HepG2 (cell line): ENCODE results near the gene TREX2. TPM values are rescaled to one million over a fixed set of nuclear protein-coding genes. Genes with fewer than 3 reads are reported as not detected.

Experiments used
- ATAC-seq: fragments of 200-7000 bp; cut with Tn5 transposase; 3 replicates; pipeline ENCODE4 v1.9.1; 2020; ENCODE audit warnings: mild to moderate bottlenecking, moderate library complexity
- BruUV-seq: library from RNA; stranded (reverse); fragments of 400-500 nt; replicated peaks from 2 replicates; lab custom pipeline; 2021; lab: Mats Ljungman, UMichigan
- CTCF ChIA-PET: fragments of 300-600 bp; formaldehyde crosslinking; extraction: SDS; loops from one replicate; lab custom pipeline; 2021; ENCODE audit warnings: low total read pairs, inconsistent platforms, low intra/inter-chr PET ratio; lab: Yijun Ruan, JAX
- POLR2A ChIA-PET: fragments of 350-600 bp; sonication (Branson Sonifier 250); formaldehyde crosslinking; loops from one replicate; lab custom pipeline; 2020; ENCODE audit warnings: antibody characterized with exemption, inconsistent platforms; lab: Yijun Ruan, JAX
- DNase-seq: peaks from one replicate; pipeline ENCODE4 v3.0.0-alpha.2; 2015; ENCODE audit warnings: low spot score
- FAIRE-seq: peaks from 3 replicates; lab custom pipeline; 2011; peaks lifted over from hg19 to GRCh38; lab: Jason Lieb, UNC
- H2AFZ ChIP-seq: one replicate; pipeline ENCODE4 v1.6.1; 2011; ENCODE audit warnings: low read length, inconsistent platforms
- H3K27ac ChIP-seq: fragments of 300-600 bp; 3 replicates; pipeline ENCODE4 v1.8.0; 2011; ENCODE audit warnings: mixed run types, mild to moderate bottlenecking, mixed read lengths, low read length, inconsistent platforms; ENCODE audit not compliant: insufficient read depth; ENCODE audit errors: extremely low read length
- H3K27me3 ChIP-seq, 2 experiments: fragments of 200-600 bp in 1 of 2; 2 replicates in 1 of 2; 3 replicates in 1 of 2; pipeline versions ENCODE4 v1.6.0 to v1.8.0; 2011; ENCODE audit warnings: low read length in 2 of 2, mild to moderate bottlenecking in 2 of 2, moderate library complexity in 2 of 2, inconsistent platforms in 1 of 2; ENCODE audit not compliant: insufficient read depth in 2 of 2, control insufficient read depth in 1 of 2
- H3K36me3 ChIP-seq, 2 experiments: fragments of 200-600 bp in 1 of 2; replicated peaks in 1 of 2; 2 replicates in 1 of 2; 3 replicates in 1 of 2; pipeline versions ENCODE4 v1.5.1 to v1.8.0; 2011; ENCODE audit warnings: low read length in 2 of 2, inconsistent platforms in 1 of 2; ENCODE audit not compliant: insufficient read depth in 2 of 2, control insufficient read depth in 1 of 2
- H3K4me1 ChIP-seq: 2 replicates; pipeline ENCODE4 v1.5.1; 2012; ENCODE audit warnings: low read length, inconsistent platforms; ENCODE audit not compliant: insufficient read depth
- H3K4me2 ChIP-seq: 2 replicates; pipeline ENCODE4 v1.6.0; 2011; ENCODE audit warnings: low read depth, low read length, inconsistent platforms
- H3K4me3 ChIP-seq, 3 experiments: fragments of 200-600 bp in 1 of 3; sonication (generic), shearing (Covaris generic) in 1 of 3; replicated peaks in 1 of 3; 2 replicates each; pipeline ENCODE4 v1.5.1; 2011 to 2016; ENCODE audit warnings: low read length in 3 of 3, inconsistent platforms in 2 of 3, low read depth in 2 of 3, mild to moderate bottlenecking in 2 of 3, control low read depth in 1 of 3, mixed read lengths in 1 of 3; ENCODE audit not compliant: insufficient read depth in 1 of 3
- H3K79me2 ChIP-seq: one replicate; pipeline ENCODE4 v1.6.1; 2011; ENCODE audit warnings: low read length, inconsistent platforms; ENCODE audit not compliant: insufficient read depth
- H3K9ac ChIP-seq: 2 replicates; pipeline ENCODE4 v1.6.0; 2011; ENCODE audit warnings: mild to moderate bottlenecking, low read depth, low read length, inconsistent platforms; ENCODE audit not compliant: insufficient read depth
- H3K9me3 ChIP-seq: 2 replicates; pipeline ENCODE4 v1.5.1; 2012; ENCODE audit warnings: mild to moderate bottlenecking, low read length
- H4K20me1 ChIP-seq: 2 replicates; pipeline ENCODE4 v1.6.0; 2011; ENCODE audit warnings: inconsistent platforms, mild to moderate bottlenecking, low read length, moderate library complexity; ENCODE audit not compliant: insufficient read depth
- CREB1 ChIP-seq, 2 experiments: fragments of 450-650 bp in 1 of 2; IDR thresholded peaks; 2 replicates each; pipeline ENCODE4 v1.6.1; 2016 to 2017; ENCODE audit warnings: control low read depth in 1 of 2, mild to moderate bottlenecking in 1 of 2, missing compliant biosample characterization in 1 of 2, missing genetic modification characterization in 1 of 2
- FOXO4 ChIP-seq: sonication (generic); formaldehyde crosslinking; conservative IDR thresholded peaks from 2 replicates; pipeline ENCODE4 v1.8.1; 2023; ENCODE audit warnings: missing genetic modification reagents
- GZF1 ChIP-seq: sonication (generic); formaldehyde crosslinking; IDR thresholded peaks from 2 replicates; pipeline ENCODE4 v1.5.1; 2020; ENCODE audit warnings: mild to moderate bottlenecking, missing genetic modification reagents
- MEIS2 ChIP-seq: sonication (generic); formaldehyde crosslinking; IDR thresholded peaks from 2 replicates; pipeline ENCODE4 v1.9.0; 2021; ENCODE audit warnings: mild to moderate bottlenecking, missing genetic modification reagents
- NBN ChIP-seq: fragments of 450-650 bp; conservative IDR thresholded peaks from 2 replicates; pipeline ENCODE4 v1.6.1; 2017
- SCMH1 ChIP-seq: sonication (generic); formaldehyde crosslinking; IDR thresholded peaks from 2 replicates; pipeline ENCODE4 v1.9.0; 2021; ENCODE audit warnings: missing genetic modification reagents, mild to moderate bottlenecking, borderline replicate concordance
- STAT6 ChIP-seq: sonication (generic); formaldehyde crosslinking; IDR thresholded peaks from 2 replicates; pipeline ENCODE4 v1.4.0; 2020; ENCODE audit warnings: missing genetic modification reagents, mild to moderate bottlenecking, borderline replicate concordance
- TBX3 ChIP-seq: fragments of 450-650 bp; IDR thresholded peaks from 2 replicates; pipeline ENCODE4 v1.6.1; 2017; ENCODE audit warnings: antibody characterized with exemption, mild to moderate bottlenecking, inconsistent platforms, borderline replicate concordance
- USF2 ChIP-seq, 2 experiments: sonication (generic) in 1 of 2; formaldehyde crosslinking in 1 of 2; IDR thresholded peaks; 2 replicates each; pipeline versions ENCODE4 v1.5.1 to v1.6.1; 2011 to 2020; ENCODE audit warnings: borderline replicate concordance in 1 of 2, low read depth in 1 of 2, low read length in 1 of 2, mild to moderate bottlenecking in 1 of 2, missing genetic modification reagents in 1 of 2, moderate library complexity in 1 of 2
- ZBTB4 ChIP-seq: sonication (generic); formaldehyde crosslinking; IDR thresholded peaks from 2 replicates; pipeline ENCODE4 v1.4.0; 2020; ENCODE audit warnings: missing genetic modification reagents, mild to moderate bottlenecking, borderline replicate concordance
- ZKSCAN1 ChIP-seq: fragments of 150-350 bp; IDR thresholded peaks from 2 replicates; pipeline ENCODE4 v1.6.1; 2014; ENCODE audit warnings: low read length
- ZNF432 ChIP-seq: sonication (generic); formaldehyde crosslinking; IDR thresholded peaks from 2 replicates; pipeline ENCODE4 v1.5.0; 2020; ENCODE audit warnings: missing genetic modification reagents, mild to moderate bottlenecking, borderline replicate concordance
- ZNF451 ChIP-seq: sonication (generic); formaldehyde crosslinking; IDR thresholded peaks from 2 replicates; pipeline ENCODE4 v1.5.0; 2020; ENCODE audit warnings: mild to moderate bottlenecking, missing genetic modification reagents
- WGBS: methylation state at CpG from one replicate; pipeline ENCODE4 v1.1.6; 2017; ENCODE audit warnings: low lambda C conversion rate; 5-methylcytosine and 5-hydroxymethylcytosine counted together
- in situ Hi-C: cut with HindIII; loops from 2 replicates; pipeline ENCODE4 v1.10.0; 2017; ENCODE audit warnings: low pct_unique_long_range_greater_than_20kb; ENCODE audit not compliant: extremely low pct_ligation_motif_present
- intact Hi-C: fragments of 100-400 bp; cut with micrococcal nuclease; formaldehyde crosslinking; loops from one replicate; pipeline ENCODE4 v1.10.0; 2022; ENCODE audit not compliant: unreplicated experiment
- polyA plus RNA-seq, 8 experiments: library from polyadenylated mRNA; depleted of rRNA in 3 of 8; stranded (reverse) in 7 of 8; unstranded in 1 of 8; fragments of >200 nt; fragmentation: Illumina TruSeq in 4 of 8; extraction: Trizol in 4 of 8; gene quantifications; 2 replicates each; pipeline versions ENCODE4 v1.2.1 to v1.2.3, GENCODE V29; 2011 to 2016; ENCODE audit warnings: low read depth in 4 of 8, missing spikeins in 1 of 8, mixed read lengths in 1 of 8; ENCODE audit not compliant: insufficient read depth in 1 of 8
- total RNA-seq, 5 experiments: library from RNA; depleted of rRNA; stranded (reverse); fragments of >200 nt; fragmentation: Illumina TruSeq; extraction: Trizol; gene quantifications; 2 replicates each; pipeline ENCODE4 v1.2.3, GENCODE V29; 2016; ENCODE audit warnings: low read depth in 1 of 5

The TREX2 gene
- total and polyA plus RNA-seq, 2 of the 13 experiments (the other 11 are each of a cell fraction or from before 2014, with no cell fraction given): 0.13 to 0.18 TPM

- CTCF ChIA-PET: no interaction called here
- H3K4me1 ChIP-seq: no peaks in the 10 kb centered on the region
- no peak overlapping the region for H2AFZ ChIP-seq
- H4K20me1 ChIP-seq: no peaks in the 10 kb centered on the region
- WGBS: 97% methylated on average over 7 of the region's 16 CpGs
- no peaks in the 10 kb centered on the region; a peak in 1 of 5 replicates for H3K36me3 ChIP-seq
- no peak for FAIRE-seq
- no peak for DNase-seq
- no peaks in the 10 kb centered on the region for H3K79me2 ChIP-seq
- H3K4me2 ChIP-seq: no peak overlapping the region
- H3K9ac ChIP-seq: no peak overlapping the region
- intact Hi-C loops: no loop called here
- POLR2A ChIA-PET: no interaction called here
- H3K27ac ChIP-seq: no peak overlapping the region
- BruUV-seq: no TSS peak
- H3K4me3 ChIP-seq: no peak overlapping the region
- H3K9me3 ChIP-seq: no peaks in the 10 kb centered on the region
- no peak for ATAC-seq
- no peaks in the 10 kb centered on the region for H3K27me3 ChIP-seq
- in situ Hi-C loops: loop anchor here (10.0 kb wide), 1 partner anchor 50 kb away; no protein-coding TSS in a partner anchor
- TF ChIP-seq STAT6 (CRISPR knock-in tag) (no peak), GZF1 (CRISPR knock-in tag) (no peak), ZKSCAN1 (no peak), FOXO4 (CRISPR knock-in tag) (no peak), MEIS2 (CRISPR knock-in tag) (no peak), ZNF432 (CRISPR knock-in tag) (no peak), NBN (no peak), USF2 (IDR thresholded peaks at IDR 0.05; ENCODE audit: low read depth, low read length) (no peak), USF2 (CRISPR knock-in tag; IDR thresholded peaks at IDR 0.05; ENCODE audit: borderline replicate concordance) (no peak), ZBTB4 (no peak), CREB1 (IDR thresholded peaks at IDR 0.05) (no peak), CREB1 (CRISPR knock-in tag; IDR thresholded peaks at IDR 0.05) (no peak), ZNF451 (CRISPR knock-in tag) (no peak), SCMH1 (CRISPR knock-in tag) (no peak), TBX3 (no peak)
These were observed 9.2 kb upstream of the TREX2 start for GRCh38 chrX:153454901-153455550.
